SK-N-MC (cell line): ENCODE measurements around the gene CNPY1.

ENCODE experiments used
- EZH2 ChIP-seq: fragments of 200-600 bp; sonication (generic); IDR thresholded peaks from one replicate; pipeline ENCODE4 v1.6.1; 2017; ENCODE audit warnings: antibody characterized with exemption
- FOXP2 ChIP-seq: optimal IDR thresholded peaks from 2 replicates; pipeline ENCODE3; 2011; ENCODE audit warnings: mild to moderate bottlenecking, moderate library complexity; ENCODE audit not compliant: insufficient read depth; ENCODE audit errors: extremely low read length, control extremely low read depth
- POLR2AphosphoS5 ChIP-seq: IDR thresholded peaks from 2 replicates; pipeline ENCODE4 v1.6.1; 2012; ENCODE audit warnings: mild to moderate bottlenecking, low read depth, low read length, borderline replicate concordance

DNA sequence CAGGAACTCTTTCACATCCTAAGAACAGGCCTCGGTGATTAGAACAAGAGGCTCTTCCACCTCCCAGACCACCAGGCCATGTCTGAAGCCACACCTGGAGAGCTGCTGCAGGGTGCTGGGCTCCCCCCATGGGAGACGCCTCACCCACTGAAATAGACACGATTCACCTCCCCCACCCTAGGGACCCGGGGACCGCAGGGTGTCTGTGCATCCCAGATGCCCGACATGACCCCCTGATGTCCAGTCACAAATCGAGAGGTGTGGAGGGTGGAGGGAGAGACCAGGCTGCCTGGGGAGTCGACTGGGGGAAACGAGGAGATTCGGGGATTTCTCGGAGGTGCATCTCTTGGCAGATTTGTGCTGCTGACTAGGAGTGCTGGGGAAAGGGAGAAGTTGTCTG, 31.0 kb downstream of the CNPY1 start:
- TF ChIP-seq EZH2, result no peak
- TF ChIP-seq POLR2AphosphoS5, result no peak
- TF ChIP-seq FOXP2, result no peak
